ENCODE results near the gene DNAJC19. TPM values are rescaled to one million over a fixed set of nuclear protein-coding genes. Genes with fewer than 3 reads are reported as not detected.
"Not testable (repeated sequence)": the region's sequence is repeated elsewhere in the genome, so short reads cannot be mapped to it uniquely, and the experiment has no call there.

DNAJC19 gene
- total RNA-seq, 1 donor from 2014 or later, result 27.4 TPM

- Histone ChIP-seq H3K4me3 (ENCODE audit: low read depth, low read length) (no peak overlapping the region), H3K27me3 (ENCODE audit: control insufficient read depth, insufficient read depth, low read length) (no peaks in the 10 kb centered on the region), H3K36me3 (ENCODE audit: control insufficient read depth, insufficient read depth, low read length) (peaks cover 5% of the 10 kb centered on the region)
- DNase-seq (ENCODE audit: low read depth) (no peak), FAIRE-seq (no peak)
- no peak for TF ChIP-seq CTCF (IDR thresholded peaks at IDR 0.05; ENCODE audit: insufficient read depth, low read length, severe bottlenecking)
Measured at GRCh38 chr3:180987344-180987743, 2.2 kb downstream of the DNAJC19 start.

- H3K27me3 ChIP-seq (ENCODE audit: control insufficient read depth, insufficient read depth, low read length); DNase-seq (ENCODE audit: low read depth); FAIRE-seq; H3K4me3 ChIP-seq (ENCODE audit: low read depth, low read length); H3K36me3 ChIP-seq (ENCODE audit: control insufficient read depth, insufficient read depth, low read length): not testable (repeated sequence)
Measured at GRCh38 chr3:180986366-180986765, 3.2 kb downstream of the DNAJC19 start.

GRCh38 chr3:180983136-180983535 is 6.4 kb downstream of the DNAJC19 start:
- H3K27me3 ChIP-seq (ENCODE audit: control insufficient read depth, insufficient read depth, low read length), result no peaks in the 10 kb centered on the region
- FAIRE-seq (no peak), DNase-seq (ENCODE audit: low read depth) (no peak)
- H3K36me3 ChIP-seq (ENCODE audit: control insufficient read depth, insufficient read depth, low read length), result peaks cover 8% of the 10 kb centered on the region
- TF ChIP-seq CTCF (IDR thresholded peaks at IDR 0.05; ENCODE audit: insufficient read depth, low read length, severe bottlenecking), result no peak
- no peak overlapping the region for H3K4me3 ChIP-seq (ENCODE audit: low read depth, low read length)

GRCh38 chr3:180981912-180982311 is 7.6 kb downstream of the DNAJC19 start:
- Histone ChIP-seq H3K36me3 (ENCODE audit: control insufficient read depth, insufficient read depth, low read length) (peaks cover 3% of the 10 kb centered on the region), H3K4me3 (ENCODE audit: low read depth, low read length) (no peak overlapping the region)
- FAIRE-seq, result no peak

GRCh38 chr3:180980611-180981010 is 8.9 kb downstream of the DNAJC19 start:
- FAIRE-seq (no peak), DNase-seq (ENCODE audit: low read depth) (no peak)
- Histone ChIP-seq H3K4me3 (ENCODE audit: low read depth, low read length) (no peak overlapping the region), H3K36me3 (ENCODE audit: control insufficient read depth, insufficient read depth, low read length) (peaks cover 3% of the 10 kb centered on the region), H3K27me3 (ENCODE audit: control insufficient read depth, insufficient read depth, low read length) (no peaks in the 10 kb centered on the region)
- TF ChIP-seq CTCF (IDR thresholded peaks at IDR 0.05; ENCODE audit: insufficient read depth, low read length, severe bottlenecking), result no peak

More at GRCh38 chr3:180981912-180982311, 7.6 kb downstream of the DNAJC19 start:
- H3K27me3 ChIP-seq (ENCODE audit: control insufficient read depth, insufficient read depth, low read length), result no peaks in the 10 kb centered on the region
- TF ChIP-seq CTCF (IDR thresholded peaks at IDR 0.05; ENCODE audit: insufficient read depth, low read length, severe bottlenecking), result no peak
- no peak for DNase-seq (ENCODE audit: low read depth)

- no peak for DNase-seq (ENCODE audit: low read depth)
- no peak for FAIRE-seq
- H3K27me3 ChIP-seq (ENCODE audit: control insufficient read depth, insufficient read depth, low read length), result no peaks in the 10 kb centered on the region
- no peak overlapping the region for H3K4me3 ChIP-seq (ENCODE audit: low read depth, low read length)
- H3K36me3 ChIP-seq (ENCODE audit: control insufficient read depth, insufficient read depth, low read length), result peaks cover 3% of the 10 kb centered on the region
- TF ChIP-seq CTCF (IDR thresholded peaks at IDR 0.05; ENCODE audit: insufficient read depth, low read length, severe bottlenecking), result no peak
Measured at GRCh38 chr3:180979961-180980360, 9.6 kb downstream of the DNAJC19 start.

All from bronchial epithelial cell (primary cell).